HEK293 (cell line): ENCODE measurements around the gene ISG15.

ENCODE experiments used
- BCL11A ChIP-seq: fragments of 450-650 bp; formaldehyde crosslinking; IDR thresholded peaks from 2 replicates; pipeline ENCODE4 v1.5.1; 2016; ENCODE audit warnings: low read depth, missing biosample characterization, missing genetic modification characterization
- FEZF1 ChIP-seq: fragments of 450-650 bp; formaldehyde crosslinking; IDR thresholded peaks from 2 replicates; pipeline ENCODE4 v1.5.1; 2016; ENCODE audit warnings: missing biosample characterization, missing genetic modification characterization
- IKZF3 ChIP-seq: fragments of 450-650 bp; IDR thresholded peaks from 2 replicates; pipeline ENCODE4 v1.5.0; 2018; ENCODE audit warnings: missing biosample characterization, mild to moderate bottlenecking, missing genetic modification characterization, moderate library complexity
- KLF7 ChIP-seq: fragments of 450-650 bp; formaldehyde crosslinking; IDR thresholded peaks from 2 replicates; pipeline ENCODE4 v1.5.1; 2016; ENCODE audit warnings: missing biosample characterization, missing genetic modification characterization, borderline replicate concordance
- MZF1 ChIP-seq: fragments of 450-650 bp; formaldehyde crosslinking; IDR thresholded peaks from 2 replicates; pipeline ENCODE4 v1.5.1; 2017; ENCODE audit warnings: missing biosample characterization, missing genetic modification characterization, borderline replicate concordance
- PRDM6 ChIP-seq: fragments of 450-650 bp; formaldehyde crosslinking; IDR thresholded peaks from 2 replicates; pipeline ENCODE4 v1.5.1; 2017; ENCODE audit warnings: missing biosample characterization, missing genetic modification characterization
- ZNF114 ChIP-seq: fragments of 450-650 bp; formaldehyde crosslinking; IDR thresholded peaks from 2 replicates; pipeline ENCODE4 v1.5.0; 2017; ENCODE audit warnings: missing biosample characterization, missing genetic modification characterization
- ZNF175 ChIP-seq: fragments of 450-650 bp; formaldehyde crosslinking; IDR thresholded peaks from 2 replicates; pipeline ENCODE4 v1.5.1; 2016; ENCODE audit warnings: missing biosample characterization, missing genetic modification characterization
- ZNF184 ChIP-seq: fragments of 450-650 bp; IDR thresholded peaks from 2 replicates; pipeline ENCODE4 v1.5.1; 2018; ENCODE audit warnings: missing biosample characterization, mild to moderate bottlenecking, missing genetic modification characterization
- ZNF19 ChIP-seq: fragments of 450-650 bp; formaldehyde crosslinking; IDR thresholded peaks from 2 replicates; pipeline ENCODE4; 2016; ENCODE audit warnings: missing biosample characterization, missing genetic modification characterization, low read depth
- ZNF302 ChIP-seq: fragments of 450-650 bp; formaldehyde crosslinking; IDR thresholded peaks from 2 replicates; pipeline ENCODE4 v1.5.1; 2016; ENCODE audit warnings: missing biosample characterization, missing genetic modification characterization, low read depth
- ZNF335 ChIP-seq: fragments of 450-650 bp; formaldehyde crosslinking; conservative IDR thresholded peaks from 2 replicates; pipeline ENCODE4 v1.5.1; 2016; ENCODE audit warnings: missing biosample characterization, missing genetic modification characterization
- ZNF398 ChIP-seq: fragments of 450-650 bp; formaldehyde crosslinking; IDR thresholded peaks from 2 replicates; pipeline ENCODE4 v1.5.1; 2017; ENCODE audit warnings: missing biosample characterization, missing genetic modification characterization
- ZNF433 ChIP-seq: fragments of 450-650 bp; formaldehyde crosslinking; IDR thresholded peaks from 2 replicates; pipeline ENCODE4 v1.5.1; 2016; ENCODE audit warnings: missing biosample characterization, missing genetic modification characterization, low read depth
- ZNF473 ChIP-seq: fragments of 450-650 bp; formaldehyde crosslinking; IDR thresholded peaks from 2 replicates; pipeline ENCODE4 v1.5.1; 2017; ENCODE audit warnings: missing biosample characterization, missing genetic modification characterization
- ZNF521 ChIP-seq: fragments of 450-650 bp; formaldehyde crosslinking; IDR thresholded peaks from 2 replicates; pipeline ENCODE4 v1.5.1; 2017; ENCODE audit warnings: missing biosample characterization, mild to moderate bottlenecking, missing genetic modification characterization
- ZNF530 ChIP-seq: fragments of 450-650 bp; formaldehyde crosslinking; IDR thresholded peaks from 2 replicates; pipeline ENCODE4 v1.5.1; 2016; ENCODE audit warnings: low read depth, missing biosample characterization, missing genetic modification characterization
- ZNF558 ChIP-seq: fragments of 450-650 bp; formaldehyde crosslinking; IDR thresholded peaks from 2 replicates; pipeline ENCODE4 v1.5.1; 2016; ENCODE audit warnings: missing biosample characterization, missing genetic modification characterization
- ZNF560 ChIP-seq: fragments of 450-650 bp; formaldehyde crosslinking; IDR thresholded peaks from 2 replicates; pipeline ENCODE4 v1.5.1; 2017; ENCODE audit warnings: missing biosample characterization, missing genetic modification characterization, borderline replicate concordance
- ZNF600 ChIP-seq: fragments of 450-650 bp; formaldehyde crosslinking; IDR thresholded peaks from 2 replicates; pipeline ENCODE4 v1.5.1; 2016; ENCODE audit warnings: missing biosample characterization, missing genetic modification characterization
- ZNF623 ChIP-seq: fragments of 450-650 bp; formaldehyde crosslinking; IDR thresholded peaks from 2 replicates; pipeline ENCODE4 v1.5.1; 2016; ENCODE audit warnings: missing biosample characterization, missing genetic modification characterization
- ZNF645 ChIP-seq: fragments of 450-650 bp; formaldehyde crosslinking; IDR thresholded peaks from 2 replicates; pipeline ENCODE4; 2016; ENCODE audit warnings: missing biosample characterization, missing genetic modification characterization
- ZNF701 ChIP-seq: fragments of 450-650 bp; formaldehyde crosslinking; IDR thresholded peaks from 2 replicates; pipeline ENCODE4 v1.5.1; 2016; ENCODE audit warnings: missing biosample characterization, missing genetic modification characterization
- ZNF791 ChIP-seq: fragments of 450-650 bp; formaldehyde crosslinking; IDR thresholded peaks from 2 replicates; pipeline ENCODE4 v1.5.1; 2016; ENCODE audit warnings: missing biosample characterization, missing genetic modification characterization
- ZNF830 ChIP-seq: fragments of 450-650 bp; IDR thresholded peaks from 2 replicates; pipeline ENCODE4 v1.5.0; 2018; ENCODE audit warnings: missing biosample characterization, missing genetic modification characterization, low read depth, mild to moderate bottlenecking, moderate library complexity
- ZSCAN18 ChIP-seq: fragments of 450-650 bp; formaldehyde crosslinking; IDR thresholded peaks from 2 replicates; pipeline ENCODE4 v1.5.1; 2016; ENCODE audit warnings: missing biosample characterization, missing genetic modification characterization
- TF ChIP-seq, protein P1 (sequence below): fragments of 450-650 bp; formaldehyde crosslinking; IDR thresholded peaks from 2 replicates; pipeline ENCODE4 v1.5.1; 2017; ENCODE audit warnings: missing biosample characterization, mild to moderate bottlenecking, missing genetic modification characterization, moderate library complexity
- TF ChIP-seq, protein P2 (sequence below): IDR thresholded peaks from 2 replicates; pipeline ENCODE4 v1.6.1; 2011; ENCODE audit warnings: mild to moderate bottlenecking, low read depth, low read length, borderline replicate concordance
- TF ChIP-seq, protein P3 (sequence below): fragments of 450-650 bp; formaldehyde crosslinking; IDR thresholded peaks from 2 replicates; pipeline ENCODE4 v1.5.1; 2016; ENCODE audit warnings: missing biosample characterization, missing genetic modification characterization

The ISG15 gene

DNA sequence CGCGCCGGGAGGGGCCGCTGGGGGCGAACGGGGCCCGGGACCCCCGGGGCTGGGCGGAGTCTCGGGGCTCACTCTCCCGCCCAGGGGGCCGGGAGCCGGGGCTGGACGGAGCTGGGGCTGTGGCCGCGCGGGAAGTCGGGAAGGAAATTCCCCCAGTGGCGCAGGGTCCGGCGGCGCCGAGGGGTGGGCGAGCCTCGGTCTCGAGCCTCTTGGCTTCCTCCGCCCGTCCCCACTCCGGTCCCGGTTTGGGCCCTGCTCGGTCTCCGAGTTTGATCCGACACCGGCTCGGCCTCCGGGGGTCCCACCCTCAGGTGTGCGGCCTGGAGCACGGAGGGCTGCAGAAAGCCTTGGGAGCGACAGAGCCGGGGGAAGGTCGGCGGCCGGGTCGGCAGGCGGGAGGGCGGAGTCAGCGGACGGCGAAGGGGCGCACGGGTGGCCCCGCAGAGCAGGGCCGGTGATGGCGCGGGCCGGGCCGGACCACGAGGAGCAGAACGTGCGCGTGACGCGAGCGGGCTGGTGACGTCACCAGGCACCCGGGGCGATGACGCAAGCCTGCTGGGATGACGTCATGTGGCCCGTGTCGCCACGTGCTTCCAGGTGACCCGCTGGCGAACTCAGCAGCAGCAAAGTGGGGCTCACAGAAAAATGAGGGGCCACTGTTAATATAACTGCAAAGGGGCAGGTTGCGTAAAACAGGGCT is 12.8 kb upstream of the ISG15 start (continued):
- TF ChIP-seq ZNF175 (tag by site-specific recombination) (no peak), ZNF560 (tag by site-specific recombination) (no peak), ZNF701 (no peak), ZSCAN18 (peak; percentile 98), PRDM6 (tag by site-specific recombination) (no peak; the same call in 1 of the 2 replicates), ZNF600 (tag by site-specific recombination) (peak; percentile 100), ZNF335 (tag by site-specific recombination) (peak; percentile 72), ZNF791 (no peak), ZNF830 (tag by site-specific recombination) (no peak), ZNF398 (tag by site-specific recombination) (peak; percentile 74), ZNF19 (tag by site-specific recombination) (no peak), BCL11A (tag by site-specific recombination) (peak; percentile 97), MZF1 (tag by site-specific recombination) (no peak), ZNF184 (tag by site-specific recombination) (peak; percentile 90), ZNF623 (tag by site-specific recombination) (peak; percentile 33; the same call in 1 of the 2 replicates), KLF7 (tag by site-specific recombination) (peak; percentile 24; the same call in 1 of the 2 replicates), ZNF645 (tag by site-specific recombination) (peak; percentile 66; the same call in 1 of the 2 replicates), ZNF302 (tag by site-specific recombination) (no peak), FEZF1 (tag by site-specific recombination) (peak; percentile 94), ZNF473 (no peak), ZNF530 (tag by site-specific recombination) (no peak), ZNF433 (tag by site-specific recombination) (no peak), ZNF521 (no peak), IKZF3 (tag by site-specific recombination) (peak; percentile 16; the same call in 1 of the 2 replicates), ZNF558 (peak; percentile 40; the same call in 1 of the 2 replicates), ZNF114 (tag by site-specific recombination) (no peak)
- TF ChIP-seq, protein P1, sequence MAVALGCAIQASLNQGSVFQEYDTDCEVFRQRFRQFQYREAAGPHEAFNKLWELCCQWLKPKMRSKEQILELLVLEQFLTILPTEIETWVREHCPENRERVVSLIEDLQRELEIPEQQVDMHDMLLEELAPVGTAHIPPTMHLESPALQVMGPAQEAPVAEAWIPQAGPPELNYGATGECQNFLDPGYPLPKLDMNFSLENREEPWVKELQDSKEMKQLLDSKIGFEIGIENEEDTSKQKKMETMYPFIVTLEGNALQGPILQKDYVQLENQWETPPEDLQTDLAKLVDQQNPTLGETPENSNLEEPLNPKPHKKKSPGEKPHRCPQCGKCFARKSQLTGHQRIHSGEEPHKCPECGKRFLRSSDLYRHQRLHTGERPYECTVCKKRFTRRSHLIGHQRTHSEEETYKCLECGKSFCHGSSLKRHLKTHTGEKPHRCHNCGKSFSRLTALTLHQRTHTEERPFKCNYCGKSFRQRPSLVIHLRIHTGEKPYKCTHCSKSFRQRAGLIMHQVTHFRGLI (tag by site-specific recombination) = peak; percentile 64
- TF ChIP-seq, protein P2, sequence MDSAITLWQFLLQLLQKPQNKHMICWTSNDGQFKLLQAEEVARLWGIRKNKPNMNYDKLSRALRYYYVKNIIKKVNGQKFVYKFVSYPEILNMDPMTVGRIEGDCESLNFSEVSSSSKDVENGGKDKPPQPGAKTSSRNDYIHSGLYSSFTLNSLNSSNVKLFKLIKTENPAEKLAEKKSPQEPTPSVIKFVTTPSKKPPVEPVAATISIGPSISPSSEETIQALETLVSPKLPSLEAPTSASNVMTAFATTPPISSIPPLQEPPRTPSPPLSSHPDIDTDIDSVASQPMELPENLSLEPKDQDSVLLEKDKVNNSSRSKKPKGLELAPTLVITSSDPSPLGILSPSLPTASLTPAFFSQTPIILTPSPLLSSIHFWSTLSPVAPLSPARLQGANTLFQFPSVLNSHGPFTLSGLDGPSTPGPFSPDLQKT = no peak
- TF ChIP-seq, protein P3, sequence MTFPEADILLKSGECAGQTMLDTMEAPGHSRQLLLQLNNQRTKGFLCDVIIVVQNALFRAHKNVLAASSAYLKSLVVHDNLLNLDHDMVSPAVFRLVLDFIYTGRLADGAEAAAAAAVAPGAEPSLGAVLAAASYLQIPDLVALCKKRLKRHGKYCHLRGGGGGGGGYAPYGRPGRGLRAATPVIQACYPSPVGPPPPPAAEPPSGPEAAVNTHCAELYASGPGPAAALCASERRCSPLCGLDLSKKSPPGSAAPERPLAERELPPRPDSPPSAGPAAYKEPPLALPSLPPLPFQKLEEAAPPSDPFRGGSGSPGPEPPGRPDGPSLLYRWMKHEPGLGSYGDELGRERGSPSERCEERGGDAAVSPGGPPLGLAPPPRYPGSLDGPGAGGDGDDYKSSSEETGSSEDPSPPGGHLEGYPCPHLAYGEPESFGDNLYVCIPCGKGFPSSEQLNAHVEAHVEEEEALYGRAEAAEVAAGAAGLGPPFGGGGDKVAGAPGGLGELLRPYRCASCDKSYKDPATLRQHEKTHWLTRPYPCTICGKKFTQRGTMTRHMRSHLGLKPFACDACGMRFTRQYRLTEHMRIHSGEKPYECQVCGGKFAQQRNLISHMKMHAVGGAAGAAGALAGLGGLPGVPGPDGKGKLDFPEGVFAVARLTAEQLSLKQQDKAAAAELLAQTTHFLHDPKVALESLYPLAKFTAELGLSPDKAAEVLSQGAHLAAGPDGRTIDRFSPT (tag by site-specific recombination) = peak; percentile 94
